Middle frontal gyrus (tissue), 1 donor: ENCODE results near the gene NKX1-1.

Source experiments
- DNase-seq: peaks from one replicate; pipeline ENCODE4 v3.0.0-alpha.2; 2015; ENCODE audit warnings: low spot score; ENCODE audit errors: extremely low spot score

Gene NKX1-1

GRCh38 chr4:1417522-1418390 is 11.5 kb upstream of the NKX1-1 start:
- DNase-seq: no peak

GRCh38 chr4:1416948-1417260 is 10.7 kb upstream of the NKX1-1 start:
- no peak for DNase-seq

GRCh38 chr4:1416051-1416947 is 10.1 kb upstream of the NKX1-1 start:
- no peak for DNase-seq

GRCh38 chr4:1415681-1415981 is 9.4 kb upstream of the NKX1-1 start:
- no peak for DNase-seq

GRCh38 chr4:1414831-1415680 is 8.8 kb upstream of the NKX1-1 start:
- DNase-seq: no peak

- DNase-seq: no peak
These were observed 7.6 kb upstream of the NKX1-1 start for GRCh38 chr4:1413687-1414479.

- DNase-seq: no peak
These were observed 7.0 kb upstream of the NKX1-1 start for GRCh38 chr4:1413204-1413663.

GRCh38 chr4:1412376-1413203 is 6.3 kb upstream of the NKX1-1 start:
- no peak for DNase-seq

GRCh38 chr4:1411436-1412375 is 5.5 kb upstream of the NKX1-1 start:
- DNase-seq: no peak

GRCh38 chr4:1410491-1411325 is 4.5 kb upstream of the NKX1-1 start:
- DNase-seq: no peak

GRCh38 chr4:1409491-1410425 is 3.5 kb upstream of the NKX1-1 start:
- no peak for DNase-seq

GRCh38 chr4:1409079-1409478 is 2.8 kb upstream of the NKX1-1 start:
- DNase-seq: no peak

- no peak for DNase-seq
These were observed 2.2 kb upstream of the NKX1-1 start for GRCh38 chr4:1408418-1408817.

- no peak for DNase-seq
These were observed 1.6 kb upstream of the NKX1-1 start for GRCh38 chr4:1407657-1408333.

- DNase-seq: no peak
These were observed 877 bp upstream of the NKX1-1 start for GRCh38 chr4:1406981-1407656.
